HG02852 (cell line): ENCODE measurements around the gene LUC7L2.
"Not testable (repeated sequence)": the region's sequence is repeated elsewhere in the genome, so short reads cannot be mapped to it uniquely, and the experiment has no call there.

Source experiments
- ATAC-seq: cut with Tn5 transposase; IDR thresholded peaks from one replicate; pipeline ENCODE4 v1.9.1; 2021; ENCODE audit warnings: mild to moderate bottlenecking, moderate library complexity; ENCODE audit not compliant: unreplicated experiment

LUC7L2 gene

DNA sequence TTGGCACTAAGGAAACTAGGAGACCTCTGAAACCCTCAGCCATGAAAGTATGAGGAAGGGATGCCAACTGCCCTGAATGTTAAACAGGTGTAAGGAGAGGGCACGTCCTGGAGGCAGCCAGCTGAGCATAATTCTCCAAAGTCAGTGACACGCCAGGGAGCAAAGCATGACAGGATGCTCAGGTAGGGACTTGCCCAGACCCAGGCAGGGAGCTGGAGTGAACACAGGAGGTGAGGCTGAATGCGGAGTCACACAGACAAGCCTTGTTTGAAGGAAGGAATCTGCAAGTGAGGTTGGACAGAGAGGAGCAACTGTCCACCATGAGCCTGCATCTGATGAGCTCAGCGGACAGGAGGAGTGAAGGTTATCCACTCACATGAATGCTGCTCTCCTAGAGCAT is 82.3 kb downstream of the LUC7L2 start:
- no peak for ATAC-seq

GRCh38 chr7:139446051-139446890 is 86.6 kb downstream of the LUC7L2 start:
- no peak for ATAC-seq

GRCh38 chr7:139450851-139451250 is 91.2 kb downstream of the LUC7L2 start:
- no peak for ATAC-seq

DNA sequence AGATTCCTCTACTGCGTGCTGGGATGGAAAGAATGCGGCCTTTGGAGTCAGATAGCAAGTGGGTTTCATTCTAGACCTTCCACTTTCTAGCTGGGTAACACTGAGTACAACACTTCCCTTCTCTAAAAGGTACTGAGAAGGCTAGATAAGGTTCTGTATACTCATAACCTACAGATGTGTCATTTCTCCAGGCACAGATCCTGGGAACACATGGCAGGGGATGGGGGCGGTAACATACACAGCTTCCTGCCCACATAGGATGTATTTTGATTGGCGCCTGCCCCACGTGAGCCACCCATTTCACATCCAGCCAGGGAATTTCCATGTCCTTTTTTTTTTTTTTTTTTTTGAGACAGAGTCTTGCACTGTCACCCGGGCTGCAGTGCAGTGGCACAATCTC is 91.9 kb downstream of the LUC7L2 start:
- no peak for ATAC-seq

DNA sequence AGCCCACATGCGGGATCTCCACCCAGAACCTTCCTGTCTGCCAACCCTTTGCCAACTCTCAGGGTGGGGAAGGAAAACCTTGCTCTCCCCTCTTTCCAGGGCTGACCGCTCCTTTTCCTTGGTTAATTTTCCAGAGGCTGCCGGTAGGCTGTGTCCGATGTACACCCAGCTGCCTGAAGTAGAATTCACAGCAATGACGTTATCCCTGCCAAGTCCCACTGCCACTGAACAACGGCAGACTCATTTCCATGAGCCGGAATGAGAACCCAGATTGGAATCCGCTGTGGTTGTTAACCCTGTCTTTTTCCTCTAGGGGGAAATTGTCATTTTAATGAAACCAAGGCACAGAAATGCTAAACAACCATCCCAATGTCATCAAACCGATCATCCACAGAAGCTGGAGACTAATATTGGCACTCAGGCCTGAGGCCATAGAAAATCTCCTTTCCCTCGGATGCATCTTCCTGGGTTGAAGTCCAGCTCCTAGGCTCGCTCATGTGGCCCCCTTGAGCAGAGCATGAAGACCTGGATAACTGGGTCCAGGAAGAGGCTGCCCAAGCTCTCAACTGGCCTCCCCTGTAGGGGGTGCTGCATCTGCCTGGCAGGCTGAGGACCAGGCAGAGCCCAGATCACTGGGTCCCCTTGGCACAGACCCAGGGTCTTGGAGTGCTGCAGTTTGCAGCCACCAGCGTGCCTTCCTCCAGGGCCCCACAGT is 93.4 kb downstream of the LUC7L2 start:
- no peak for ATAC-seq

DNA sequence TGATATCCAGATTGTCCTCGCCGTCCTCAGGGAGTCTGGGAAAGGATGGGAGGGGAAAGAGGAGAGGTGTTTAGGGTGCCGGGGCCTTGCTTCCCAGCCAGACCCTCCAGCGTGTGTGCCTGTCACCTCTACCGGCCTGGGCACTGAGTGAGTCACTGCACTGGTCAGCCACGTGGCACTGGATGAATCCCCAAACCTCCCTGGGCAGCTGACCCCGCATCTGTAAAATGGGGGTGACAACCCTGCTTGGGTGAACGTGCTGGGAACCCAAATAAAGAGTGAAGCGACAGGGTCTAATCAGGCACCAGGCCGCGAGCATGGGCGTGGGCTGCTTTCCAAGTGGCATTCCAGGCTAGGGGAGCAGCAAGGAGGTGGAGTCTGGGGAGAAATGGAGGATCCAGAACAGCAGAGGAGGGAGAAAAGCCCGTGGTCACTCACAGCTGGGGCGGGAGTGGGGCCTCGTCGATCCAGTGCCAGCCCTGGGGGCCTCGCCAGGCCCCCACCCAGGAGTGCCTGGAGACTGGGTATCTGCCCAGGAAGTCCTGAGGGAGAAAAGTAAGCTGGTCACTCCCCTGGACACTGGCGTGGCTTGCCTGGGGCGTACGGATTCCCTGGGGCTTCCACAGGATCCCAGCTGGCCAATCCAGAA is 94.1 kb downstream of the LUC7L2 start:
- ATAC-seq: no peak

GRCh38 chr7:139455789-139456188 is 96.1 kb downstream of the LUC7L2 start:
- ATAC-seq: no peak

GRCh38 chr7:139456511-139456910 is 96.8 kb downstream of the LUC7L2 start:
- no peak for ATAC-seq

- ATAC-seq: no peak
Measured at GRCh38 chr7:139457153-139457946, 97.7 kb downstream of the LUC7L2 start.

GRCh38 chr7:139463421-139463820 is 103.7 kb downstream of the LUC7L2 start:
- ATAC-seq: not testable (repeated sequence)

GRCh38 chr7:139464511-139464910 is 104.8 kb downstream of the LUC7L2 start:
- not testable (repeated sequence) for ATAC-seq

DNA sequence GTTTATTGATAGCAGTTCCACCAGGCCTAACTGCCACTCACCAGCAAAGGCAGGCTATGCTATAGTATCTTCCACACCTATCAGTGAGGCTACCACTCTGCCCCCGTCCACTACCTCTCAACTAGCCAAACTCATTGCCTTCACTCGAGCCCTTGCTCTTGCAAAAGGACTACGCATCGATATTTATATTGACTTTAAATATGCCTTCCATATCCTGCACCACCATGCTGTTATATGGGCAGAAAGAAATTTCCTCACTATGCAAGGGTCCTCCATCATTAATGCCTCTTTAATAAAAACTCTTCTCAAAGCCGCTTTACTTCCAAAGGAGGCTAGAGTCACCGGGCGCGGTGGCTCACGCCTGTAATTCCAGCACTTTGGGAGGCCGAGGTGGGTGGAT is 105.4 kb downstream of the LUC7L2 start:
- ATAC-seq: not testable (repeated sequence)

GRCh38 chr7:139467729-139468128 is 108.0 kb downstream of the LUC7L2 start:
- ATAC-seq: not testable (repeated sequence)

DNA sequence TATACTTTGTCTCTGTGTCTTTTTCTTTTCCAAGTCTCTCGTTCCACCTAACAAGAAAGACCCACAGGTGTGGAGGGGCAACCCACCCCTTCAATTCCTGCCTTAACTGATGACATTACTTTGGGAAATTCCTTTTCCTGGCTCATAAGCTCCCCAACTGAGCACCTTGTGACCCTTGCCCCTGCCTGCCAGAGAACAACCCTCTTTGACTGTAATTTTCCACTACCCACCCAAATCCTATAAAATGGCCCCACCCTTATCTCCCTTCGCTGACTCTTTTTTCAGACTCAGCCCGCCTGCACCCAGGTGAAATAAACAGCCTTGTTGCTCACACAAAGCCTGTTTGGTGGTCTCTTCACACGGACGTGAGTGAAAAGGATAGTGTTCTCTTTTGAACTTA is 108.6 kb downstream of the LUC7L2 start:
- ATAC-seq: not testable (repeated sequence)

DNA sequence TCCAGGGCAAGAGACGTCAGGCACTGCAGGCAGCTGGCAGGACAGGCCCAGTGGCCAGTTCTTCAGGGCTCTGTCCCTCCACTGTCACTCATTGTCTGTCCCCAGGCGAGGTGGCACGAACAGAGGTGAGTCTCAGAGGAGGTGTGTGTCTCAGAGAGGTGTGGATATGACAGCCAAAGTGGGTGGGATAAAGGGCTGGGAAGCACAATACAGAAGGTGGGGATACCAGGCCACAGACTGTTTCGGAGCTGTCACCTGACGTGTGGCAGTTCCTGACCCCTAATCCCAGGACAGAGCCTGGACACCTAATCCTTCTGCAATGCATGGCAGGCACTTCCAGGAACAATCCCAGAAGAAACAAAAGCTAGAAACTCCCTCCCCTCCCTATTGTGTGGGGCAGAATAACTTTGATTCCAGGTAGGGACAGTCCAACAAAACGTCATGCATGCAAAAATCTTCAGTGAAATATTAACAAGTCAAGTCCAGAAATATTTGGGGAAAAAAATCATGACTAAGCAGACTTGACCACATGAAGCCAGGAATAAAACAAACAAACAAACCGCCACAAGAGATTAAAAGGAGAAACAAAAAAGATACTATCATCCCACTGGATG is 112.2 kb downstream of the LUC7L2 start:
- ATAC-seq: no peak
